Measurements from ENCODE around the gene DOCK11. TPM values are rescaled to one million over a fixed set of nuclear protein-coding genes. Genes with fewer than 3 reads are reported as not detected.
"Not testable (repeated sequence)": the region's sequence is repeated elsewhere in the genome, so short reads cannot be mapped to it uniquely, and the experiment has no call there.

Gene DOCK11
- total RNA-seq, 1 experiment from 2014 or later, result 2.1 TPM

DNA sequence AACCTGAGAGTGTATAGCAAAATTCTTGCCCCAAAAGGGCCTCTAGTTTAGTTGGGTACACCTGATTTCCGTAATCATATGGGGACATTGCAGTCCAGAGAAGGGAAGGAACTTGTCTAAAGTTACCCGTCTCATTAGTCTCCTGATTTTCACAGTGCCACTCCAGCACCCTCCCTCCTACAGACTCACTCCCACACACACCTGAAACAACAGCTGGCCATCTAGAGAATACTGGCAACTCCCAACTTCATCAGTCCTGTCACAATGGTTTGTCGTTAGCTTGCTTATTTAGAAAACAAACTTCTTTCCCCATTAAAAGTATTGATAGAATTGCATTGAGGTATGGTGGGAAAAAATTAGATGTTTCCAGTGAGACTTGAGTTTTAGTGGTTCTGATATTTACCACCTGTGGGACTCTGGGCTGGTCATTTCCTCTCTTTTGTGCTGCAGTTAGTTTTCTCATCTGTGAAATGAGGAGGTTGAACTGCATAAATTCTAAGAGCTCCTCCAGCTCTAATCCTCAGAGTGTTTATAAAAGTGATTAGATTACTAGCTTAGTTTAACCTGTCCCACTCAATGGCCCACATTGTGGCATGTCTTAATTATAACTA is 233.5 kb downstream of the DOCK11 start:
- POLR2A ChIA-PET (ENCODE audit: low non-redundant PET), result no interaction called here
- Histone ChIP-seq H3K9me3 (ENCODE audit: low read depth, low read length, poor library complexity, severe bottlenecking) (no peaks in the 10 kb centered on the region), H3K4me3 (ENCODE audit: low read depth, low read length, poor library complexity, severe bottlenecking) (no peak overlapping the region), H3K4me1 (ENCODE audit: insufficient read depth, low read length, poor library complexity, severe bottlenecking) (no peaks in the 10 kb centered on the region), H3K27me3 (replicated peaks; ENCODE audit: insufficient read depth, low read depth, low read length, poor library complexity) (no peaks in the 10 kb centered on the region), H3K36me3 (ENCODE audit: insufficient read depth, low read length, poor library complexity, severe bottlenecking) (no peaks in the 10 kb centered on the region), H3K27ac (ENCODE audit: low read depth, low read length, poor library complexity, severe bottlenecking) (no peak overlapping the region)
- TF ChIP-seq EZH2 (IDR thresholded peaks at IDR 0.05; ENCODE audit: borderline replicate concordance, low read depth, low read length, poor library complexity, severe bottlenecking) (no peak), CTCF (conservative IDR thresholded peaks at IDR 0.05; ENCODE audit: low read depth, low read length) (no peak)
- DNase-seq (ENCODE audit: low spot score), result no peak
- BruUV-seq (replicated peaks), result no TSS peak
- CTCF ChIA-PET, result no interaction called here
- intact Hi-C loops (cut with micrococcal nuclease; ENCODE audit: unreplicated experiment), result no loop called here

- TF ChIP-seq EZH2 (IDR thresholded peaks at IDR 0.05; ENCODE audit: borderline replicate concordance, low read depth, low read length, poor library complexity, severe bottlenecking) (no peak), CTCF (conservative IDR thresholded peaks at IDR 0.05; ENCODE audit: low read depth, low read length) (no peak)
- Histone ChIP-seq H3K36me3 (ENCODE audit: insufficient read depth, low read length, poor library complexity, severe bottlenecking) (no peaks in the 10 kb centered on the region), H3K9me3 (ENCODE audit: low read depth, low read length, poor library complexity, severe bottlenecking) (no peaks in the 10 kb centered on the region), H3K27me3 (replicated peaks; ENCODE audit: insufficient read depth, low read depth, low read length, poor library complexity) (no peaks in the 10 kb centered on the region), H3K4me1 (ENCODE audit: insufficient read depth, low read length, poor library complexity, severe bottlenecking) (no peaks in the 10 kb centered on the region), H3K4me3 (ENCODE audit: low read depth, low read length, poor library complexity, severe bottlenecking) (no peak overlapping the region), H3K27ac (ENCODE audit: low read depth, low read length, poor library complexity, severe bottlenecking) (no peak overlapping the region)
- DNase-seq (ENCODE audit: low spot score), result no peak
- CTCF ChIA-PET, result interaction anchor here (1.0 kb wide), 1 partner anchor 15 kb away, joined by 3 read pairs; no protein-coding TSS in a partner anchor
- no TSS peak for BruUV-seq (replicated peaks)
- intact Hi-C loops (cut with micrococcal nuclease; ENCODE audit: unreplicated experiment), result no loop called here
- POLR2A ChIA-PET (ENCODE audit: low non-redundant PET), result no interaction called here
Measured at GRCh38 chrX:118730500-118731247, 235.1 kb downstream of the DOCK11 start.

DNA sequence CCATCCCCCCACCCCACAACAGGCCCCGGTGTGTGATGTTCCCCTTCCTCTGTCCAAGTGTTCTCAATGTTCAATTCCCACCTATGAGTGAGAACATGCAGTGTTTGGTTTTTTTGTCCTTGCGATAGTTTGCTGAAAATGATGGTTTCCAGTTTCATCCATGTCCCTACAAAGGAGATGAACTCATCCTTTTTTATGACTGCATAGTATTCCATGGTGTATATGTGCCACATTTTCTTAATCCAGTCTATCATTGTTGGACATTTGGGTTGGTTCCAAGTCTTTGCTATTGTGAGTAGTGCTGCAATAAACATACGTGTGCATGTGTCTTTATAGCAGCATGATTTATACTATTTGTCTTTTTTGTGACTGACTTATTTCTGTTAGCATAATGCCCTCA is 236.9 kb downstream of the DOCK11 start:
- CTCF ChIA-PET; H3K27me3 ChIP-seq (replicated peaks; ENCODE audit: insufficient read depth, low read depth, low read length, poor library complexity); intact Hi-C loops (cut with micrococcal nuclease; ENCODE audit: unreplicated experiment); BruUV-seq (replicated peaks); H3K4me3 ChIP-seq (ENCODE audit: low read depth, low read length, poor library complexity, severe bottlenecking); H3K36me3 ChIP-seq (ENCODE audit: insufficient read depth, low read length, poor library complexity, severe bottlenecking); H3K27ac ChIP-seq (ENCODE audit: low read depth, low read length, poor library complexity, severe bottlenecking); H3K9me3 ChIP-seq (ENCODE audit: low read depth, low read length, poor library complexity, severe bottlenecking); DNase-seq (ENCODE audit: low spot score); POLR2A ChIA-PET (ENCODE audit: low non-redundant PET); H3K4me1 ChIP-seq (ENCODE audit: insufficient read depth, low read length, poor library complexity, severe bottlenecking): not testable (repeated sequence)

DNA sequence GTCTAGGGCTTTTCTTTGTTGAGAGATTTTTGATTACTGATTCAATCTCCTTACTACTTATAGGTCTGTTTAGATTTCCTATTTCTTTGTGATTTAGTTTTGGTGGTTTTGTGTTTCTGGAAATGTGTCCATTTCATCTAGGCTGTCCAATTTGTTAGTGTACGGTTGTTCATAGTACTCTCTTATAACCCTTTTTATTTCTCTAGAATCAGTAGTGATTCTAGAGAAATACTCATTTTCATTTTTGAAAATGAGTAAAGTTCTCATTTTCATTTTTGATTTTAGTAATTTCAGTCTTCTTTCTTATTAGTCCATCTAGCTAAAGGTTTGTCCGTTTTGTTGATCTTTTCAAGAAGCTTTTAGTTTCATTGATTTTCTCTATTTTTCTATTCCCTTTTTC is 239.3 kb downstream of the DOCK11 start:
- Histone ChIP-seq H3K27me3 (replicated peaks; ENCODE audit: insufficient read depth, low read depth, low read length, poor library complexity) (no peaks in the 10 kb centered on the region), H3K4me1 (ENCODE audit: insufficient read depth, low read length, poor library complexity, severe bottlenecking) (no peaks in the 10 kb centered on the region), H3K9me3 (ENCODE audit: low read depth, low read length, poor library complexity, severe bottlenecking) (no peaks in the 10 kb centered on the region), H3K27ac (ENCODE audit: low read depth, low read length, poor library complexity, severe bottlenecking) (no peak overlapping the region), H3K4me3 (ENCODE audit: low read depth, low read length, poor library complexity, severe bottlenecking) (no peak overlapping the region), H3K36me3 (ENCODE audit: insufficient read depth, low read length, poor library complexity, severe bottlenecking) (no peaks in the 10 kb centered on the region)
- TF ChIP-seq EZH2 (IDR thresholded peaks at IDR 0.05; ENCODE audit: borderline replicate concordance, low read depth, low read length, poor library complexity, severe bottlenecking), result no peak
- CTCF ChIA-PET, result no interaction called here
- no peak for DNase-seq (ENCODE audit: low spot score)
- intact Hi-C loops (cut with micrococcal nuclease; ENCODE audit: unreplicated experiment), result no loop called here
- POLR2A ChIA-PET (ENCODE audit: low non-redundant PET), result no interaction called here
- BruUV-seq (replicated peaks), result no TSS peak

Other genes with a start within 250 kb of the DOCK11 start
- gene WDR44, start 149.7 kb upstream of the DOCK11 start, total RNA-seq (2021), result 10.6 and 12.4 TPM in 2 replicates
- gene IL13RA1, start 231.8 kb downstream of the DOCK11 start, total RNA-seq (2021), result 7.2 and 8.0 TPM in 2 replicates